ENCODE results near the gene NUDT8.
A peak's percentile ranks its signal among the peaks of the same experiment; 100 is the strongest.

NUDT8 gene

GRCh38 chr11:67613313-67613959 is 16.3 kb downstream of the NUDT8 start:
- 91% methylated on average over 17 of the region's 17 CpGs for whole genome bisulfite sequencing
- peaks cover 14% of the 10 kb centered on the region for H3K27me3 ChIP-seq (ENCODE audit: insufficient read depth, low read length)
- H3K9me3 ChIP-seq (ENCODE audit: insufficient read depth, low read depth, low read length), result no peaks in the 10 kb centered on the region
- H3K4me3 ChIP-seq (ENCODE audit: low read length), result no peak overlapping the region
- peaks cover 40% of the 10 kb centered on the region for H3K36me3 ChIP-seq (ENCODE audit: insufficient read depth, low read length)
- H3K27ac ChIP-seq (ENCODE audit: low read depth, low read length), result no peak overlapping the region
- H3K9ac ChIP-seq (ENCODE audit: low read depth, low read length), result no peak overlapping the region
- peaks cover 22% of the 10 kb centered on the region for H3K4me1 ChIP-seq (ENCODE audit: insufficient read depth, low read length)

- Histone ChIP-seq H3K9me3 (ENCODE audit: insufficient read depth, low read depth, low read length) (no peaks in the 10 kb centered on the region), H3K9ac (ENCODE audit: low read depth, low read length) (no peak overlapping the region), H3K4me3 (ENCODE audit: low read length) (no peak overlapping the region), H3K27me3 (ENCODE audit: insufficient read depth, low read length) (peaks cover 8% of the 10 kb centered on the region), H3K4me1 (ENCODE audit: insufficient read depth, low read length) (peaks cover 19% of the 10 kb centered on the region), H3K36me3 (ENCODE audit: insufficient read depth, low read length) (peaks cover 41% of the 10 kb centered on the region), H3K27ac (ENCODE audit: low read depth, low read length) (no peak overlapping the region)
- 95% methylated on average over 13 of the region's 13 CpGs for WGBS
Observed at GRCh38 chr11:67612751-67613150, 17.0 kb downstream of the NUDT8 start.

GRCh38 chr11:67611704-67612587 is 17.8 kb downstream of the NUDT8 start:
- Histone ChIP-seq H3K36me3 (ENCODE audit: insufficient read depth, low read length) (peaks cover 41% of the 10 kb centered on the region), H3K4me3 (ENCODE audit: low read length) (no peak overlapping the region), H3K9ac (ENCODE audit: low read depth, low read length) (no peak overlapping the region), H3K9me3 (ENCODE audit: insufficient read depth, low read depth, low read length) (no peaks in the 10 kb centered on the region), H3K27me3 (ENCODE audit: insufficient read depth, low read length) (peaks cover 4% of the 10 kb centered on the region; the same call in 1 of the 2 replicates), H3K4me1 (ENCODE audit: insufficient read depth, low read length) (peaks cover 11% of the 10 kb centered on the region), H3K27ac (ENCODE audit: low read depth, low read length) (no peak overlapping the region)
- WGBS, result 94% methylated on average over 37 of the region's 37 CpGs

GRCh38 chr11:67611165-67611564 is 18.6 kb downstream of the NUDT8 start:
- no peak overlapping the region for H3K27ac ChIP-seq (ENCODE audit: low read depth, low read length)
- no peak overlapping the region for H3K4me3 ChIP-seq (ENCODE audit: low read length)
- H3K36me3 ChIP-seq (ENCODE audit: insufficient read depth, low read length), result peaks cover 41% of the 10 kb centered on the region
- peaks cover 7% of the 10 kb centered on the region for H3K4me1 ChIP-seq (ENCODE audit: insufficient read depth, low read length)
- WGBS, result 94% methylated on average over 14 of the region's 14 CpGs
- no peak overlapping the region for H3K9ac ChIP-seq (ENCODE audit: low read depth, low read length)
- no peaks in the 10 kb centered on the region for H3K9me3 ChIP-seq (ENCODE audit: insufficient read depth, low read depth, low read length)
- peaks cover 4% of the 10 kb centered on the region; the same call in 1 of the 2 replicates for H3K27me3 ChIP-seq (ENCODE audit: insufficient read depth, low read length)

- Histone ChIP-seq H3K36me3 (ENCODE audit: insufficient read depth, low read length) (peaks cover 41% of the 10 kb centered on the region), H3K9ac (ENCODE audit: low read depth, low read length) (no peak overlapping the region), H3K9me3 (ENCODE audit: insufficient read depth, low read depth, low read length) (no peaks in the 10 kb centered on the region), H3K4me3 (ENCODE audit: low read length) (no peak overlapping the region), H3K27me3 (ENCODE audit: insufficient read depth, low read length) (no peaks in the 10 kb centered on the region), H3K4me1 (ENCODE audit: insufficient read depth, low read length) (peaks cover 7% of the 10 kb centered on the region; the same call in 1 of the 2 replicates), H3K27ac (ENCODE audit: low read depth, low read length) (no peak overlapping the region)
- WGBS, result 94% methylated on average over 15 of the region's 15 CpGs
Observed at GRCh38 chr11:67610302-67610868, 19.4 kb downstream of the NUDT8 start.

- H3K27ac ChIP-seq (ENCODE audit: low read depth, low read length), result no peak overlapping the region
- 94% methylated on average over 10 of the region's 10 CpGs for WGBS
- peaks cover 41% of the 10 kb centered on the region for H3K36me3 ChIP-seq (ENCODE audit: insufficient read depth, low read length)
- H3K9ac ChIP-seq (ENCODE audit: low read depth, low read length), result no peak overlapping the region
- no peak overlapping the region for H3K4me3 ChIP-seq (ENCODE audit: low read length)
- no peaks in the 10 kb centered on the region for H3K27me3 ChIP-seq (ENCODE audit: insufficient read depth, low read length)
- peaks cover 17% of the 10 kb centered on the region for H3K4me1 ChIP-seq (ENCODE audit: insufficient read depth, low read length)
- H3K9me3 ChIP-seq (ENCODE audit: insufficient read depth, low read depth, low read length), result no peaks in the 10 kb centered on the region
Observed at GRCh38 chr11:67609316-67609715, 20.4 kb downstream of the NUDT8 start.

GRCh38 chr11:67608486-67608885 is 21.3 kb downstream of the NUDT8 start:
- Histone ChIP-seq H3K27me3 (ENCODE audit: insufficient read depth, low read length) (no peaks in the 10 kb centered on the region), H3K27ac (ENCODE audit: low read depth, low read length) (no peak overlapping the region), H3K9ac (ENCODE audit: low read depth, low read length) (no peak overlapping the region), H3K4me3 (ENCODE audit: low read length) (no peak overlapping the region), H3K36me3 (ENCODE audit: insufficient read depth, low read length) (peaks cover 41% of the 10 kb centered on the region), H3K9me3 (ENCODE audit: insufficient read depth, low read depth, low read length) (no peaks in the 10 kb centered on the region), H3K4me1 (ENCODE audit: insufficient read depth, low read length) (peaks cover 20% of the 10 kb centered on the region)
- 94% methylated on average over 8 of the region's 8 CpGs for WGBS

- H3K9me3 ChIP-seq (ENCODE audit: insufficient read depth, low read depth, low read length), result 0 out of 2 replicates have a peak, but pooled peaks cover 3% of the 10 kb centered on the region
- peaks cover 40% of the 10 kb centered on the region for H3K36me3 ChIP-seq (ENCODE audit: insufficient read depth, low read length)
- no peaks in the 10 kb centered on the region for H3K27me3 ChIP-seq (ENCODE audit: insufficient read depth, low read length)
- H3K4me3 ChIP-seq (ENCODE audit: low read length), result peak overlapping the region; percentile 86
- 69% methylated on average over 9 of the region's 9 CpGs for WGBS
- H3K27ac ChIP-seq (ENCODE audit: low read depth, low read length), result no peak overlapping the region
- peaks cover 26% of the 10 kb centered on the region for H3K4me1 ChIP-seq (ENCODE audit: insufficient read depth, low read length)
- peak overlapping the region; percentile 62 for H3K9ac ChIP-seq (ENCODE audit: low read depth, low read length)
Observed at GRCh38 chr11:67607507-67607906, 22.2 kb downstream of the NUDT8 start.

- H3K27ac ChIP-seq (ENCODE audit: low read depth, low read length), result 0 out of 2 replicates have a peak within 1 kb of the TSS, but pooled peaks have one; percentile 10
- H3K9ac ChIP-seq (ENCODE audit: low read depth, low read length), result peak within 1 kb of the TSS; percentile 62
- WGBS, result 3% methylated on average over 69 of the region's 69 CpGs
- H3K36me3 ChIP-seq (ENCODE audit: insufficient read depth, low read length), result peaks cover 32% of the 10 kb centered on the region
- H3K27me3 ChIP-seq (ENCODE audit: insufficient read depth, low read length), result no peaks in the 10 kb centered on the region
- 0 out of 2 replicates have a peak, but pooled peaks cover 3% of the 10 kb centered on the region for H3K9me3 ChIP-seq (ENCODE audit: insufficient read depth, low read depth, low read length)
- H3K4me3 ChIP-seq (ENCODE audit: low read length), result peak within 1 kb of the TSS; percentile 86
- H3K4me1 ChIP-seq (ENCODE audit: insufficient read depth, low read length), result peaks cover 26% of the 10 kb centered on the region
Observed at GRCh38 chr11:67606492-67607295, 23.0 kb downstream of the NUDT8 start, which contains the start of gene NDUFV1. Gene NDUFV1 (plus strand): TSS chr11:67606936. CDS start chr11:67607005, 69 bp downstream.

GRCh38 chr11:67606093-67606491 is 23.6 kb downstream of the NUDT8 start:
- H3K9ac ChIP-seq (ENCODE audit: low read depth, low read length), result no peak overlapping the region
- H3K27me3 ChIP-seq (ENCODE audit: insufficient read depth, low read length), result no peaks in the 10 kb centered on the region
- no peak overlapping the region for H3K27ac ChIP-seq (ENCODE audit: low read depth, low read length)
- peaks cover 28% of the 10 kb centered on the region for H3K36me3 ChIP-seq (ENCODE audit: insufficient read depth, low read length)
- peaks cover 26% of the 10 kb centered on the region for H3K4me1 ChIP-seq (ENCODE audit: insufficient read depth, low read length)
- H3K4me3 ChIP-seq (ENCODE audit: low read length), result peak overlapping the region; percentile 86
- WGBS, result 62% methylated on average over 17 of the region's 17 CpGs
- H3K9me3 ChIP-seq (ENCODE audit: insufficient read depth, low read depth, low read length), result 0 out of 2 replicates have a peak, but pooled peaks cover 3% of the 10 kb centered on the region

Measured in HUES64 (cell line).